Superior temporal gyrus (tissue), 1 donor: ENCODE measurements around the gene GOLGA7B.
"Not testable (repeated sequence)": the region's sequence is repeated elsewhere in the genome, so short reads cannot be mapped to it uniquely, and the experiment has no call there.

Source experiments
- DNase-seq: peaks from one replicate; pipeline ENCODE4 v3.0.0-alpha.2; 2016; ENCODE audit errors: extremely low spot score

The GOLGA7B gene

GRCh38 chr10:97831259-97831658, 18.4 kb upstream of the GOLGA7B start:
- no peak for DNase-seq

GRCh38 chr10:97836446-97836845, 13.2 kb upstream of the GOLGA7B start:
- no peak for DNase-seq

GRCh38 chr10:97838091-97838490, 11.6 kb upstream of the GOLGA7B start:
- no peak for DNase-seq

- DNase-seq, result not testable (repeated sequence)
Measured at GRCh38 chr10:97841166-97841565, 8.5 kb upstream of the GOLGA7B start.

GRCh38 chr10:97842114-97842513, 7.5 kb upstream of the GOLGA7B start:
- not testable (repeated sequence) for DNase-seq

- DNase-seq, result no peak
Measured at GRCh38 chr10:97842656-97843280, 6.9 kb upstream of the GOLGA7B start.

- no peak for DNase-seq
Measured at GRCh38 chr10:97843281-97843671, 6.4 kb upstream of the GOLGA7B start.

- not testable (repeated sequence) for DNase-seq
Measured at GRCh38 chr10:97843972-97844371, 5.7 kb upstream of the GOLGA7B start.

- no peak for DNase-seq
Measured at GRCh38 chr10:97844678-97845077, 5.0 kb upstream of the GOLGA7B start.

GRCh38 chr10:97849103-97849686, 448 bp upstream of the GOLGA7B start:
- DNase-seq, result no peak

GRCh38 chr10:97850446-97850845, 803 bp downstream of the GOLGA7B start:
- DNase-seq, result no peak

GRCh38 chr10:97851341-97852001, 1.8 kb downstream of the GOLGA7B start:
- DNase-seq, result peak; percentile 64

- no peak for DNase-seq
Measured at GRCh38 chr10:97852277-97852676, 2.6 kb downstream of the GOLGA7B start.

GRCh38 chr10:97852840-97853405, 3.3 kb downstream of the GOLGA7B start:
- no peak for DNase-seq

- DNase-seq, result no peak
Measured at GRCh38 chr10:97854743-97855142, 5.1 kb downstream of the GOLGA7B start.

- DNase-seq, result no peak
Measured at GRCh38 chr10:97858001-97858439, 8.4 kb downstream of the GOLGA7B start.

GRCh38 chr10:97861097-97861750, 11.6 kb downstream of the GOLGA7B start:
- DNase-seq, result peak; percentile 61

GRCh38 chr10:97861924-97862323, 12.3 kb downstream of the GOLGA7B start:
- no peak for DNase-seq

GRCh38 chr10:97863808-97864207, 14.2 kb downstream of the GOLGA7B start:
- no peak for DNase-seq

GRCh38 chr10:97865488-97865887, 15.8 kb downstream of the GOLGA7B start:
- DNase-seq, result no peak

- no peak for DNase-seq
Measured at GRCh38 chr10:97866524-97867219, 17.0 kb downstream of the GOLGA7B start.
